ENCODE measurements around the gene OPRM1.

GRCh38 chr6:154277629-154278017, 238.6 kb downstream of the OPRM1 start:
- TF ChIP-seq CTCF (IDR thresholded peaks at IDR 0.05) (no peak), POLR2A (IDR thresholded peaks at IDR 0.05) (no peak)

Measured in Peyer's patch (tissue), 4 donors.